Measurements from ENCODE around the gene GPR141.

GPR141 gene

DNA sequence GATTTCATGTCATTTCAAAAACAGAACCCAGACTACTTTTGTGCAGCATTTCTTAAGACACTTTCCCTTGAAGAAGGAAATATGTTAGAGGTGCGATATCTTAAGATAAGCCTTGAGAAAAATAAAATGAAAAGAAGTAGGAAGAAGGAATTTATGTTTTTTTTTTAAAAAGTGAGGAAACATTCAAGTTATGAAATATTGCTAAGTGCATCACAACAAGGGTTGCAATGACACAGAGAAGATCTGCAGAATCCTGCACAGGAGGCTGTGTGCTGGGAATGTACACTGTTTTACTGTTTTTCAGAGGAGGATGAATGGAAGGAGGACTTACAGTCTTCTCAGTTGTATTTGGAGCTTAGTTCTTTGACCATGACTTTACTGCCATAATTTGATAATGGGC lies 85.0 kb downstream of the GPR141 start:
- no peak overlapping the region for H3K4me3 ChIP-seq (ENCODE audit: low read depth, low read length)
- DNase-seq (ENCODE audit: low read depth): no peak
- in situ Hi-C loops (cut with HindIII; ENCODE audit: low sequenced_read_pairs): no loop called here
- TF ChIP-seq, protein P1, sequence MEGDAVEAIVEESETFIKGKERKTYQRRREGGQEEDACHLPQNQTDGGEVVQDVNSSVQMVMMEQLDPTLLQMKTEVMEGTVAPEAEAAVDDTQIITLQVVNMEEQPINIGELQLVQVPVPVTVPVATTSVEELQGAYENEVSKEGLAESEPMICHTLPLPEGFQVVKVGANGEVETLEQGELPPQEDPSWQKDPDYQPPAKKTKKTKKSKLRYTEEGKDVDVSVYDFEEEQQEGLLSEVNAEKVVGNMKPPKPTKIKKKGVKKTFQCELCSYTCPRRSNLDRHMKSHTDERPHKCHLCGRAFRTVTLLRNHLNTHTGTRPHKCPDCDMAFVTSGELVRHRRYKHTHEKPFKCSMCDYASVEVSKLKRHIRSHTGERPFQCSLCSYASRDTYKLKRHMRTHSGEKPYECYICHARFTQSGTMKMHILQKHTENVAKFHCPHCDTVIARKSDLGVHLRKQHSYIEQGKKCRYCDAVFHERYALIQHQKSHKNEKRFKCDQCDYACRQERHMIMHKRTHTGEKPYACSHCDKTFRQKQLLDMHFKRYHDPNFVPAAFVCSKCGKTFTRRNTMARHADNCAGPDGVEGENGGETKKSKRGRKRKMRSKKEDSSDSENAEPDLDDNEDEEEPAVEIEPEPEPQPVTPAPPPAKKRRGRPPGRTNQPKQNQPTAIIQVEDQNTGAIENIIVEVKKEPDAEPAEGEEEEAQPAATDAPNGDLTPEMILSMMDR (IDR thresholded peaks at IDR 0.05; ENCODE audit: low read depth, low read length, missing control alignments): no peak

GRCh38 chr7:37769291-37769690 lies 85.7 kb downstream of the GPR141 start:
- in situ Hi-C loops (cut with HindIII; ENCODE audit: low sequenced_read_pairs): no loop called here
- no peak overlapping the region for H3K4me3 ChIP-seq (ENCODE audit: low read depth, low read length)
- DNase-seq (ENCODE audit: low read depth): no peak
- TF ChIP-seq, protein P1 (IDR thresholded peaks at IDR 0.05; ENCODE audit: low read depth, low read length, missing control alignments): no peak

DNA sequence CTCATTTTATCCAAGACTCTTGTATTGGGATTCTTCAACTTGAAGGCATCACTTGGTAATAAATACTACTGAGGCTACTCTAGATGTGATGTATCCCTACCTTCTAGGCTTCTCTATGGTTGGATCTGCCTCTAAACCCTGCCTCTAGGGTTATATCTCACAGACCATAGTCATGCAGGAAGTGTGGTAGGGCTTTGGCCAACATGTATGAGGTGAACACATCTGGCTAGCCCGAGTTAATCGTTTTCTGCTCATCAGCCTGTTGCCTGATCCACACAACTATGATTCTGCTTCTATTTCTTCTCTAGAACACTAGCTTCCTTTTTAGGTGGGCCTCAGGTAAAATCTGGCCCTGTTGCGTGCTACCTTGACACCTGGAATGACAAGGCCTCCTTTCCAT lies 86.2 kb downstream of the GPR141 start:
- TF ChIP-seq, protein P1 (IDR thresholded peaks at IDR 0.05; ENCODE audit: low read depth, low read length, missing control alignments): no peak
- DNase-seq (ENCODE audit: low read depth): no peak
- H3K4me3 ChIP-seq (ENCODE audit: low read depth, low read length): no peak overlapping the region
- in situ Hi-C loops (cut with HindIII; ENCODE audit: low sequenced_read_pairs): no loop called here

DNA sequence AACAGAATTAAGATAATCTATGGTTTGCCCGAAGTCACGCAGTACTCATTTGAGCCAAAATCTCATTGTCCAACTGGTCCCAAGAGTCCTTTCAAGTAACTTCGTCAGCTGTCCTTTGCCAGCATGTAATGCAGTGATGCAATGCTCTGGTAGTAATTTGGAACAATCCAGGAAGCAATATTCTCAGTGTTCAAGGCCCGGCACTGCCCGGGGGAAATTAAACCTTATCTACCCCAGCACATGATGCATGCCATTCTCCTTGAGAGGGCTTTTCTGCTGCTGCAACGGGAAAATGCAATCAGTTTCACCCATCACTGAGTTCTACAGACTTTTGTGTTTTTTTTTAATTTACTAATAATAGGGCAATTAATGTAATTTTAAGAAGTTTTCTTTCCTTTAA lies 87.3 kb downstream of the GPR141 start:
- TF ChIP-seq, protein P1 (IDR thresholded peaks at IDR 0.05; ENCODE audit: low read depth, low read length, missing control alignments): no peak
- DNase-seq (ENCODE audit: low read depth): no peak
- in situ Hi-C loops (cut with HindIII; ENCODE audit: low sequenced_read_pairs): no loop called here
- no peak overlapping the region for H3K4me3 ChIP-seq (ENCODE audit: low read depth, low read length)

DNA sequence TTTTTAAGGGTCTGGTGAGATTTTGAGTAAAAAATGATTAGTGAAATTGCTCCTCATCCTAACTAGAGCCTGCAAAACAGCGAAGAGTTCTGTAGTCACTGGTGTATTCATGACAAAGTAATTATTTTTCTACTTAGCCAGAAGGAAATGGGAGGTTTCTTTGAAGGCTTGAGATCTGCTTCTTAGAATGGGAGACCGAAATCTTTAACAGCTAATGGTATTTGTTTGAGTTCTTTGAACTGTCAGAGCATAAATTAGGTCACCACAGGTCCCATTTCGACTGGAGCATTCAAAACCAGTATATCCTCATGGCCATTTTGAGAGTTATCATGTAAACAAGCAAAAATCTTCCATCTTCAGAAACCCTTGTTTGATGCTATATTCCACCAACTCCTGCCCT lies 87.8 kb downstream of the GPR141 start:
- TF ChIP-seq, protein P1 (IDR thresholded peaks at IDR 0.05; ENCODE audit: low read depth, low read length, missing control alignments): no peak
- no peak overlapping the region for H3K4me3 ChIP-seq (ENCODE audit: low read depth, low read length)
- in situ Hi-C loops (cut with HindIII; ENCODE audit: low sequenced_read_pairs): no loop called here
- no peak for DNase-seq (ENCODE audit: low read depth)

- in situ Hi-C loops (cut with HindIII; ENCODE audit: low sequenced_read_pairs): no loop called here
- DNase-seq (ENCODE audit: low read depth): no peak
- TF ChIP-seq, protein P1 (IDR thresholded peaks at IDR 0.05; ENCODE audit: low read depth, low read length, missing control alignments): no peak
- no peak overlapping the region for H3K4me3 ChIP-seq (ENCODE audit: low read depth, low read length)
Measured at GRCh38 chr7:37771801-37772200, 88.2 kb downstream of the GPR141 start.

DNA sequence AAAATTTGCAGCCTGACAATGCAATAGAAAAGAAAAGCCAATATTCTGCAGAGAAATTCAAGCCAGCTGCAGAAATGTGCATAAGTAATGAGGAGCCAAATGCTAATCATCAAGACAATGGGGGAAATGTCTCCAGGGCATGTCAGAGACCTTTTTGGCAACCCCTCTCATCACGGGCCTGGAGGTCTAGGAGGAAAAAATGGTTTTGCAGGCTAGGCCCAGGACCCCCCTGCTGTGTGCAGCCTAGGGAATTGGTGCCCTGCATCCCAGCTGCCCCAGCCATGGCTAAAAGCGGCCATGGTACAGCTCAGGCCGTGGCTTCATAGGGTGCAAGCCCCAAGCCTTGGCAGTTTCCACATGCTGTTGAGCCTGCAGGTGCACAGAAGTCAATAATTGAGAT lies 92.4 kb downstream of the GPR141 start:
- no peak overlapping the region for H3K4me3 ChIP-seq (ENCODE audit: low read depth, low read length)
- in situ Hi-C loops (cut with HindIII; ENCODE audit: low sequenced_read_pairs): no loop called here
- TF ChIP-seq, protein P1 (IDR thresholded peaks at IDR 0.05; ENCODE audit: low read depth, low read length, missing control alignments): no peak
- DNase-seq (ENCODE audit: low read depth): no peak

All from astrocyte of the cerebellum (primary cell).